ENCODE results near the gene PITPNM3. TPM values are rescaled to one million over a fixed set of nuclear protein-coding genes. Genes with fewer than 3 reads are reported as not detected.

PITPNM3 gene
- total RNA-seq, 1 donor = 1.8 TPM

GRCh38 chr17:6525731-6526130 lies 30.6 kb downstream of the PITPNM3 start:
- Histone ChIP-seq H3K4me3 (ENCODE audit: insufficient read depth, low read length) (no peak overlapping the region), H2AFZ (ENCODE audit: low read length) (no peak overlapping the region), H3K4me1 (ENCODE audit: insufficient read depth, low read length) (no peaks in the 10 kb centered on the region), H3K27me3 (ENCODE audit: insufficient read depth, low read length) (no peaks in the 10 kb centered on the region), H3K79me2 (ENCODE audit: insufficient read depth, low read length) (no peaks in the 10 kb centered on the region), H3K4me2 (ENCODE audit: insufficient read depth, low read length) (no peak overlapping the region), H3K9me3 (ENCODE audit: low read depth, low read length) (no peaks in the 10 kb centered on the region), H4K20me1 (ENCODE audit: insufficient read depth, low read length) (no peaks in the 10 kb centered on the region), H3K27ac (ENCODE audit: low read depth, low read length) (no peak overlapping the region), H3K36me3 (ENCODE audit: insufficient read depth, low read length) (no peaks in the 10 kb centered on the region)
- no peak for DNase-seq (ENCODE audit: insufficient read length, low spot score, missing footprints)
- no peak for TF ChIP-seq CTCF (IDR thresholded peaks at IDR 0.05; ENCODE audit: extremely low read depth, low read depth, low read length)

DNA sequence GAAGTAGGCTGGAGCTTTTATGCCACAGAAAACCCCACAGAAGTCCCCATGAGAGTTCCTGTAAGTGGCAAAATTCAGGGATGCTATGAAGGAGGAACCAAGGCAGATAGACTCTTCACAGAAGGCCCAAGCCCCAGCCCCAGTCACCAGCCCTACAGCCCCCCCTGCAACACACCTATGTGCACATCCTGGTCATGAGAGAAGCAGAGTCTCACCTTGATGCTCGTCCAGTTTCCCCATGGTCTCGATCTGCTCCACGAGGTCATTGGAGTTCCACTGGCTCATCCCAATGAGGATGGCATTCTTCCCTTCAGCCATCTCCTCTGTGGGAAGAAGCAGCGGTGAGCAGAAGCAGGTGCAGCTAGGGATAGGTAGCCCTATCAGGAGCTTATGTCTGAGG lies 31.2 kb downstream of the PITPNM3 start:
- H3K4me1 ChIP-seq (ENCODE audit: insufficient read depth, low read length) = no peaks in the 10 kb centered on the region
- H3K27me3 ChIP-seq (ENCODE audit: insufficient read depth, low read length) = no peaks in the 10 kb centered on the region
- no peak for DNase-seq (ENCODE audit: insufficient read length, low spot score, missing footprints)
- H4K20me1 ChIP-seq (ENCODE audit: insufficient read depth, low read length) = no peaks in the 10 kb centered on the region
- no peaks in the 10 kb centered on the region for H3K36me3 ChIP-seq (ENCODE audit: insufficient read depth, low read length)
- no peaks in the 10 kb centered on the region for H3K9me3 ChIP-seq (ENCODE audit: low read depth, low read length)
- no peak overlapping the region for H3K4me3 ChIP-seq (ENCODE audit: insufficient read depth, low read length)
- no peaks in the 10 kb centered on the region for H3K79me2 ChIP-seq (ENCODE audit: insufficient read depth, low read length)
- no peak overlapping the region for H3K27ac ChIP-seq (ENCODE audit: low read depth, low read length)
- no peak overlapping the region for H2AFZ ChIP-seq (ENCODE audit: low read length)
- no peak for TF ChIP-seq CTCF (IDR thresholded peaks at IDR 0.05; ENCODE audit: extremely low read depth, low read depth, low read length)
- H3K4me2 ChIP-seq (ENCODE audit: insufficient read depth, low read length) = no peak overlapping the region

DNA sequence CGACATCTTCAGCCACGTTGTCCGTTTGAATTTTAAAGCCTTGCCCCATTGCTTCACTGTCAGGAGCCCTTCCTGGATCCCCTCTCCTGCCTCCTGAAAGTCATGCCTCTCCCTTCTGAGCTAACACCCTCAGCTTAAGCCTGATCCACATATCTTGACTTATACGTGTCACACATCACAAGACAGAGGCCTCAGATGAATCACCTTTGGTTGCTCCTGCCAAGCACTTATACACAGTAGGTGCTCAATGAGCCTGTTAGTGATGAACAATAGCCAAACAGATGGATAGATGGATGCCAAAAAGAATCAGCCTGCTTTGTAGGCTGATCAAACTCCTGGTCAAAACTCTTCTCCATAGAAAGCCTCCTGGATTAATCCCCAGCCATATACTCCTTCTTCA lies 31.8 kb downstream of the PITPNM3 start:
- no peak for DNase-seq (ENCODE audit: insufficient read length, low spot score, missing footprints)
- Histone ChIP-seq H3K36me3 (ENCODE audit: insufficient read depth, low read length) (no peaks in the 10 kb centered on the region), H3K4me2 (ENCODE audit: insufficient read depth, low read length) (no peak overlapping the region)

DNA sequence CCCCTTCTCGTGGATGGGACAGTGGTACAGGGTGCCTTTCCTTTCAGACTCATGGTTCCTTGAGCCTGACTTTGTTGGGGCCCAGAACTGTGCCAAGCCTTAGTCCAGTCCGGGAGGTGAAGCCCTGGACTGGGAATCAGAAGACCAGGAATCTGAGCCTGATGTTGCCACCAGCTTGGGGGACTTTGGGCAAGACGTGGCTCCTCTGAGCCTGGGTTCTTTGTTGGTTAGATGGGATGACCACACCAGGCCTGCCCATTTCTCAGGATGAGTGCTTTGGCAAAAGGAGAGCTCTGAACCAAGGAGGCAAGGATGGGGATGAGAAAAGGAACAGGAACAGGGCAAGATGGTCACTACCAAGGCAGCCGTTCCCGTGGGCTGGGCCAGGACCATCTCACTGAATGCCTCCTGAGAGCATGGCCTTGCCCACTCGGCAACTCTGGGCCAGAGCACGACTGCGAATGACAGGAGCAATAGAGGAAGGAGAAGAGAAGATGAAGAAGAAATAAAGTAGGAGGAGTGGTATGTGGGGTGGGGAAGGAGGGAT lies 32.5 kb downstream of the PITPNM3 start:
- no peak for TF ChIP-seq CTCF (IDR thresholded peaks at IDR 0.05; ENCODE audit: extremely low read depth, low read depth, low read length)
- Histone ChIP-seq H3K4me1 (ENCODE audit: insufficient read depth, low read length) (no peaks in the 10 kb centered on the region), H3K4me2 (ENCODE audit: insufficient read depth, low read length) (no peak overlapping the region), H3K27ac (ENCODE audit: low read depth, low read length) (no peak overlapping the region), H3K9me3 (ENCODE audit: low read depth, low read length) (no peaks in the 10 kb centered on the region), H4K20me1 (ENCODE audit: insufficient read depth, low read length) (no peaks in the 10 kb centered on the region), H3K79me2 (ENCODE audit: insufficient read depth, low read length) (no peaks in the 10 kb centered on the region), H3K27me3 (ENCODE audit: insufficient read depth, low read length) (no peaks in the 10 kb centered on the region), H2AFZ (ENCODE audit: low read length) (no peak overlapping the region), H3K36me3 (ENCODE audit: insufficient read depth, low read length) (no peaks in the 10 kb centered on the region), H3K4me3 (ENCODE audit: insufficient read depth, low read length) (no peak overlapping the region)
- DNase-seq (ENCODE audit: insufficient read length, low spot score, missing footprints) = no peak

More for the DNA sequence above, 31.8 kb downstream of the PITPNM3 start:
- Histone ChIP-seq H3K9me3 (ENCODE audit: low read depth, low read length) (no peaks in the 10 kb centered on the region), H3K4me3 (ENCODE audit: insufficient read depth, low read length) (no peak overlapping the region), H2AFZ (ENCODE audit: low read length) (no peak overlapping the region), H3K27ac (ENCODE audit: low read depth, low read length) (no peak overlapping the region), H3K79me2 (ENCODE audit: insufficient read depth, low read length) (no peaks in the 10 kb centered on the region), H3K4me1 (ENCODE audit: insufficient read depth, low read length) (no peaks in the 10 kb centered on the region), H4K20me1 (ENCODE audit: insufficient read depth, low read length) (no peaks in the 10 kb centered on the region), H3K27me3 (ENCODE audit: insufficient read depth, low read length) (no peaks in the 10 kb centered on the region)
- TF ChIP-seq CTCF (IDR thresholded peaks at IDR 0.05; ENCODE audit: extremely low read depth, low read depth, low read length) = no peak
